Caco-2 (cell line): ENCODE data around the gene BTBD3. TPM values are rescaled to one million over a fixed set of nuclear protein-coding genes. Genes with fewer than 3 reads are reported as not detected.

Experiments
- BruUV-seq: library from RNA; stranded (reverse); fragments of 400-500 nt; replicated peaks from 2 replicates; lab custom pipeline; 2021; lab: Mats Ljungman, UMichigan
- CTCF ChIA-PET: fragments of 300-600 bp; sonication (Branson Sonifier 250); formaldehyde crosslinking; loops from one replicate; lab custom pipeline; 2022; ENCODE audit warnings: antibody characterized with exemption; lab: Charles Lee
- POLR2A ChIA-PET: fragments of 300-600 bp; sonication (Branson Sonifier 250); formaldehyde crosslinking; loops from one replicate; lab custom pipeline; 2022; ENCODE audit warnings: antibody characterized with exemption; lab: Charles Lee
- DNase-seq, 2 experiments: peaks; one replicate each; pipeline versions ENCODE4 v3.0.0 to v3.0.0-alpha.2; 2020 to 2022
- H3K27me3 ChIP-seq: replicated peaks from 2 replicates; pipeline ENCODE4 v1.6.0; 2011; ENCODE audit warnings: low read length; ENCODE audit not compliant: control insufficient read depth, insufficient read depth
- H3K36me3 ChIP-seq: 2 replicates; pipeline ENCODE4 v1.5.1; 2011; ENCODE audit warnings: low read length; ENCODE audit not compliant: control insufficient read depth, insufficient read depth
- H3K4me1 ChIP-seq: fragments of 250-450 bp; sonication (Bioruptor Pico); 2 replicates; pipeline ENCODE4 v1.5.1; 2020; ENCODE audit warnings: mild to moderate bottlenecking
- H3K4me3 ChIP-seq: 2 replicates; pipeline ENCODE4 v1.5.1; 2011; ENCODE audit warnings: low read depth, mild to moderate bottlenecking, control low read depth, low read length
- H3K9me3 ChIP-seq: fragments of 250-450 bp; sonication (Bioruptor Pico); 2 replicates; pipeline ENCODE4 v1.5.1; 2020; ENCODE audit warnings: mild to moderate bottlenecking, moderate library complexity
- H3K27ac Mint-ChIP-seq: one replicate; pipeline ENCODE4 v1.8.0; 2022; ENCODE audit warnings: mixed read lengths; ENCODE audit not compliant: unreplicated experiment
- H3K27me3 Mint-ChIP-seq: one replicate; pipeline ENCODE4 v1.8.0; 2022; ENCODE audit warnings: mixed read lengths; ENCODE audit not compliant: insufficient read depth, unreplicated experiment
- H3K36me3 Mint-ChIP-seq: one replicate; pipeline ENCODE4 v1.8.0; 2022; ENCODE audit warnings: mild to moderate bottlenecking, mixed read lengths; ENCODE audit not compliant: insufficient read depth, unreplicated experiment
- H3K4me1 Mint-ChIP-seq: one replicate; pipeline ENCODE4 v1.8.0; 2022; ENCODE audit warnings: low read depth, mixed read lengths; ENCODE audit not compliant: unreplicated experiment
- H3K4me3 Mint-ChIP-seq: one replicate; pipeline ENCODE4 v1.8.0; 2022; ENCODE audit warnings: mild to moderate bottlenecking, moderate library complexity, mixed read lengths; ENCODE audit not compliant: unreplicated experiment
- H3K9me3 Mint-ChIP-seq: one replicate; pipeline ENCODE4 v1.8.0; 2022; ENCODE audit warnings: mixed read lengths; ENCODE audit not compliant: unreplicated experiment
- CTCF ChIP-seq, 2 experiments: fragments of 200-600 bp in 1 of 2; IDR thresholded peaks; 1 replicate in 1 of 2; 2 replicates in 1 of 2; pipeline versions ENCODE4 v1.5.1 to v1.8.0; 2011 to 2022; ENCODE audit warnings: antibody characterized with exemption in 1 of 2, control low read depth in 1 of 2, inconsistent platforms in 1 of 2, low read depth in 1 of 2, low read length in 1 of 2, mild to moderate bottlenecking in 1 of 2, moderate library complexity in 1 of 2; ENCODE audit not compliant: insufficient read depth in 1 of 2, severe bottlenecking in 1 of 2, unreplicated experiment in 1 of 2
- intact Hi-C: fragments of 100-400 bp; cut with micrococcal nuclease; formaldehyde crosslinking; loops from one replicate; pipeline ENCODE4 v1.10.0; 2022; ENCODE audit not compliant: unreplicated experiment
- total RNA-seq: library from RNA; stranded (reverse); gene quantifications from 2 replicates; pipeline ENCODE4 v1.2.3, GENCODE V29; 2022

BTBD3 gene
- total RNA-seq, 1 experiment from 2014 or later = 44.1 TPM

DNA sequence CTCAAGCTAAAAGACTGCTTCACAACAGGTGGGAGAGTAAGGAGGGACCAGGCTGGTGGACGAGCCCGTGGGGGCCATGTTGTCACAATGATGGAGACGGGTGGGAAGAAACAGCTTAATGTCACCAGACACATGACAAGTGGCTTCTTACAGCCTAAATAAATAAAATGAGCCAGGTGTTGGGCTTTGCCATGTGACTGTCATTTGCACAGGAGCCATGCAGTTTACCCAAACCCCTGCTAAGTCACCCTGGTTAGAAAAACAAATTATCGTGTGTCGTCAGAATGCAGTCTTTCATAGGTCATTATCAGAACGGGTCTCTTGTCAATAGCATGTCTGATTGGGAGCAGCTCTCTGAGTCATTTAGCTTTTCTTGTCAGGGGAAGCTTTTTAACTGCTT, 18.5 kb downstream of the BTBD3 start:
- POLR2A ChIA-PET = no interaction called here
- TF ChIP-seq CTCF (IDR thresholded peaks at IDR 0.05; ENCODE audit: insufficient read depth in 1 of 2, low read depth in 1 of 2, low read length in 1 of 2, severe bottlenecking in 1 of 2, unreplicated experiment in 1 of 2) = no peak
- no peaks in the 10 kb centered on the region for H3K9me3 ChIP-seq
- no peak overlapping the region for H3K27ac Mint-ChIP-seq
- H3K36me3 ChIP-seq = no peaks in the 10 kb centered on the region
- H3K9me3 Mint-ChIP-seq = no peaks in the 10 kb centered on the region
- H3K4me1 ChIP-seq = no peaks in the 10 kb centered on the region
- peaks cover 6% of the 10 kb centered on the region for H3K4me1 Mint-ChIP-seq
- intact Hi-C loops = no loop called here
- DNase-seq = no peak
- H3K27me3 Mint-ChIP-seq = no peaks in the 10 kb centered on the region
- H3K36me3 Mint-ChIP-seq = no peaks in the 10 kb centered on the region
- H3K27me3 ChIP-seq = no peaks in the 10 kb centered on the region
- CTCF ChIA-PET = no interaction called here
- no peak overlapping the region for H3K4me3 Mint-ChIP-seq
- no peak overlapping the region for H3K4me3 ChIP-seq
- BruUV-seq = no TSS peak

DNA sequence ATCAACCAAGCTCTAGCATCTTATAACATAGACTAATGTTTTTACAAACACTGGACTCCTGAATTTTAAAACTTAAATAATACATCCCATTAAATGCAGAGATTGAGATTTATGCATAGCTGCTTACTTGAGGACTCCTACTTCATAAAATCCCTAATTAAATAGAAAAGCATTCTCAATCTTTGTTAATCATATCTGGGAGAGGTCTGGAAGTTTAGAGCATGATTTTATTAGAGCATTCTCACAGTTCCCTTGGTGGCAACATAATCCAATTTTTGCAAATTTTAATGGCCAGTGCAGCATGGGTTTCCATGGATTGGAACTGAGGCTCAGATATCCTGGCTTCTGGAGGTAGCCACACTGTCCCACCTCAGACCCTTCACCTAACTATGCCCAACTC, 19.5 kb downstream of the BTBD3 start:
- Histone ChIP-seq H3K4me3 (no peak overlapping the region), H3K36me3 (no peaks in the 10 kb centered on the region), H3K9me3 (no peaks in the 10 kb centered on the region), H3K27me3 (no peaks in the 10 kb centered on the region), H3K4me1 (no peaks in the 10 kb centered on the region)
- H3K27ac Mint-ChIP-seq = no peak overlapping the region
- H3K4me1 Mint-ChIP-seq = peaks cover 6% of the 10 kb centered on the region
- no peaks in the 10 kb centered on the region for H3K36me3 Mint-ChIP-seq
- H3K4me3 Mint-ChIP-seq = no peak overlapping the region
- no peaks in the 10 kb centered on the region for H3K9me3 Mint-ChIP-seq
- BruUV-seq = no TSS peak
- DNase-seq = no peak
- ChIA-PET CTCF (no interaction called here), POLR2A (no interaction called here)
- no peaks in the 10 kb centered on the region for H3K27me3 Mint-ChIP-seq
- intact Hi-C loops = no loop called here
- TF ChIP-seq CTCF (IDR thresholded peaks at IDR 0.05; ENCODE audit: insufficient read depth in 1 of 2, low read depth in 1 of 2, low read length in 1 of 2, severe bottlenecking in 1 of 2, unreplicated experiment in 1 of 2) = no peak

- Mint-ChIP-seq H3K27me3 (no peaks in the 10 kb centered on the region), H3K27ac (no peak overlapping the region), H3K36me3 (no peaks in the 10 kb centered on the region), H3K9me3 (no peaks in the 10 kb centered on the region), H3K4me1 (no peaks in the 10 kb centered on the region), H3K4me3 (no peak overlapping the region)
- no peaks in the 10 kb centered on the region for H3K4me1 ChIP-seq
- H3K9me3 ChIP-seq = no peaks in the 10 kb centered on the region
- no peak overlapping the region for H3K4me3 ChIP-seq
- no TSS peak for BruUV-seq
- no peak for TF ChIP-seq CTCF (IDR thresholded peaks at IDR 0.05; ENCODE audit: insufficient read depth in 1 of 2, low read depth in 1 of 2, low read length in 1 of 2, severe bottlenecking in 1 of 2, unreplicated experiment in 1 of 2)
- CTCF ChIA-PET = no interaction called here
- no peaks in the 10 kb centered on the region for H3K27me3 ChIP-seq
- H3K36me3 ChIP-seq = no peaks in the 10 kb centered on the region
- POLR2A ChIA-PET = interaction anchor here (0.5 kb wide), 1 partner anchor 530 kb away, joined by 3 read pairs; no protein-coding TSS in a partner anchor
- peak in 1 of 2 experiments; percentile 7 for DNase-seq
- intact Hi-C loops = no loop called here
Observed at GRCh38 chr20:11941593-11942246, 24.0 kb downstream of the BTBD3 start.
